Activated B cell treated with CpG ODN at 0.5 μM for 24 hours (primary cell): ENCODE measurements around the gene GSK3A. TPM values are rescaled to one million over a fixed set of nuclear protein-coding genes. Genes with fewer than 3 reads are reported as not detected.

Experiments
- ATAC-seq: fragments of 200-7000 bp; cut with Tn5 transposase; one replicate; pipeline ENCODE4 v1.10.0; 2021; ENCODE audit warnings: low read depth, mild to moderate bottlenecking, moderate library complexity
- CTCF ChIA-PET: fragments of 350-600 bp; sonication (Branson Sonifier 250); formaldehyde crosslinking; loops from one replicate; lab custom pipeline; 2021; ENCODE audit warnings: antibody characterized with exemption; lab: Charles Lee
- POLR2A ChIA-PET: fragments of 350-600 bp; sonication (Branson Sonifier 250); formaldehyde crosslinking; loops from one replicate; lab custom pipeline; 2021; ENCODE audit warnings: antibody characterized with exemption; lab: Charles Lee
- DNase-seq: peaks from one replicate; pipeline ENCODE4 v3.0.0; 2022
- H3K27ac Mint-ChIP-seq: one replicate; pipeline ENCODE4 v1.8.0; 2020; ENCODE audit warnings: mixed read lengths
- H3K27me3 Mint-ChIP-seq: one replicate; pipeline ENCODE4 v1.8.0; 2021; ENCODE audit warnings: mixed read lengths
- H3K36me3 Mint-ChIP-seq: one replicate; pipeline ENCODE4 v1.8.0; 2021; ENCODE audit warnings: low read depth, mixed read lengths
- H3K4me1 Mint-ChIP-seq: one replicate; pipeline ENCODE4 v1.8.0; 2021; ENCODE audit warnings: mixed read lengths
- H3K4me3 Mint-ChIP-seq: one replicate; pipeline ENCODE4 v1.8.0; 2020; ENCODE audit warnings: mild to moderate bottlenecking, mixed read lengths
- H3K9me3 Mint-ChIP-seq: one replicate; pipeline ENCODE4 v1.8.0; 2020; ENCODE audit warnings: mixed read lengths
- intact Hi-C: fragments of 100-400 bp; cut with micrococcal nuclease; formaldehyde crosslinking; loops from one replicate; pipeline ENCODE4 v1.15.1; 2024
- total RNA-seq: library from RNA; stranded (reverse); gene quantifications from 2 replicates; pipeline ENCODE4 v1.2.3, GENCODE V29; 2022
- TF ChIP-seq, protein P1 (sequence below): fragments of 200-600 bp; IDR thresholded peaks from one replicate; pipeline ENCODE4 v1.8.0; 2022; ENCODE audit warnings: antibody characterized with exemption, mild to moderate bottlenecking

Gene GSK3A
- total RNA-seq, 1 donor from 2014 or later, result 38.6 TPM

- peak overlapping the region; percentile 74 for H3K27ac Mint-ChIP-seq
- intact Hi-C loops, result loop anchor here (5.0 kb wide), 1 partner anchor 79 kb away; no protein-coding TSS in a partner anchor
- DNase-seq, result peak; percentile 34
- H3K27me3 Mint-ChIP-seq, result no peaks in the 10 kb centered on the region
- H3K4me1 Mint-ChIP-seq, result peaks cover 56% of the 10 kb centered on the region
- POLR2A ChIA-PET, result interaction anchor here (0.6 to 5.2 kb wide), 7 partner anchors 11 to 168 kb away, joined by 3 to 68 read pairs (median 8); partner anchors contain the start of genes CIC, GSK3A, POU2F2 and ZNF526
- H3K36me3 Mint-ChIP-seq, result peaks cover 7% of the 10 kb centered on the region
- CTCF ChIA-PET, result interaction anchor here (1.6 to 2.2 kb wide), 2 partner anchors 11 to 148 kb away, joined by 6 to 22 read pairs; partner anchors contain the start of gene CIC
- TF ChIP-seq, protein P1, sequence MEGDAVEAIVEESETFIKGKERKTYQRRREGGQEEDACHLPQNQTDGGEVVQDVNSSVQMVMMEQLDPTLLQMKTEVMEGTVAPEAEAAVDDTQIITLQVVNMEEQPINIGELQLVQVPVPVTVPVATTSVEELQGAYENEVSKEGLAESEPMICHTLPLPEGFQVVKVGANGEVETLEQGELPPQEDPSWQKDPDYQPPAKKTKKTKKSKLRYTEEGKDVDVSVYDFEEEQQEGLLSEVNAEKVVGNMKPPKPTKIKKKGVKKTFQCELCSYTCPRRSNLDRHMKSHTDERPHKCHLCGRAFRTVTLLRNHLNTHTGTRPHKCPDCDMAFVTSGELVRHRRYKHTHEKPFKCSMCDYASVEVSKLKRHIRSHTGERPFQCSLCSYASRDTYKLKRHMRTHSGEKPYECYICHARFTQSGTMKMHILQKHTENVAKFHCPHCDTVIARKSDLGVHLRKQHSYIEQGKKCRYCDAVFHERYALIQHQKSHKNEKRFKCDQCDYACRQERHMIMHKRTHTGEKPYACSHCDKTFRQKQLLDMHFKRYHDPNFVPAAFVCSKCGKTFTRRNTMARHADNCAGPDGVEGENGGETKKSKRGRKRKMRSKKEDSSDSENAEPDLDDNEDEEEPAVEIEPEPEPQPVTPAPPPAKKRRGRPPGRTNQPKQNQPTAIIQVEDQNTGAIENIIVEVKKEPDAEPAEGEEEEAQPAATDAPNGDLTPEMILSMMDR, result no peak
- H3K9me3 Mint-ChIP-seq, result no peaks in the 10 kb centered on the region
- peak overlapping the region; percentile 75 for H3K4me3 Mint-ChIP-seq
- no peak for ATAC-seq
These were observed 38.9 kb upstream of the GSK3A start for GRCh38 chr19:42281146-42281826.

GRCh38 chr19:42280815-42281145 lies 38.4 kb upstream of the GSK3A start:
- peaks cover 3% of the 10 kb centered on the region for H3K36me3 Mint-ChIP-seq
- no peak for ATAC-seq
- no peak for DNase-seq
- TF ChIP-seq, protein P1, result no peak
- peaks cover 56% of the 10 kb centered on the region for H3K4me1 Mint-ChIP-seq
- peak overlapping the region; percentile 75 for H3K4me3 Mint-ChIP-seq
- intact Hi-C loops, result loop anchor here (1.0 to 5.0 kb wide), 5 partner anchors 26 to 172 kb away; partner anchors contain the start of genes POU2F2 and ZNF526
- ChIA-PET CTCF (interaction anchor here (2.2 kb wide), 1 partner anchor 11 kb away, joined by 22 read pairs; the partner anchor contains the start of gene CIC), POLR2A (interaction anchor here (1.2 to 5.2 kb wide), 5 partner anchors 11 to 167 kb away, joined by 8 to 68 read pairs (median 20); partner anchors contain the start of genes CIC, GSK3A and POU2F2)
- no peaks in the 10 kb centered on the region for H3K27me3 Mint-ChIP-seq
- H3K9me3 Mint-ChIP-seq, result no peaks in the 10 kb centered on the region
- H3K27ac Mint-ChIP-seq, result peak overlapping the region; percentile 74

DNA sequence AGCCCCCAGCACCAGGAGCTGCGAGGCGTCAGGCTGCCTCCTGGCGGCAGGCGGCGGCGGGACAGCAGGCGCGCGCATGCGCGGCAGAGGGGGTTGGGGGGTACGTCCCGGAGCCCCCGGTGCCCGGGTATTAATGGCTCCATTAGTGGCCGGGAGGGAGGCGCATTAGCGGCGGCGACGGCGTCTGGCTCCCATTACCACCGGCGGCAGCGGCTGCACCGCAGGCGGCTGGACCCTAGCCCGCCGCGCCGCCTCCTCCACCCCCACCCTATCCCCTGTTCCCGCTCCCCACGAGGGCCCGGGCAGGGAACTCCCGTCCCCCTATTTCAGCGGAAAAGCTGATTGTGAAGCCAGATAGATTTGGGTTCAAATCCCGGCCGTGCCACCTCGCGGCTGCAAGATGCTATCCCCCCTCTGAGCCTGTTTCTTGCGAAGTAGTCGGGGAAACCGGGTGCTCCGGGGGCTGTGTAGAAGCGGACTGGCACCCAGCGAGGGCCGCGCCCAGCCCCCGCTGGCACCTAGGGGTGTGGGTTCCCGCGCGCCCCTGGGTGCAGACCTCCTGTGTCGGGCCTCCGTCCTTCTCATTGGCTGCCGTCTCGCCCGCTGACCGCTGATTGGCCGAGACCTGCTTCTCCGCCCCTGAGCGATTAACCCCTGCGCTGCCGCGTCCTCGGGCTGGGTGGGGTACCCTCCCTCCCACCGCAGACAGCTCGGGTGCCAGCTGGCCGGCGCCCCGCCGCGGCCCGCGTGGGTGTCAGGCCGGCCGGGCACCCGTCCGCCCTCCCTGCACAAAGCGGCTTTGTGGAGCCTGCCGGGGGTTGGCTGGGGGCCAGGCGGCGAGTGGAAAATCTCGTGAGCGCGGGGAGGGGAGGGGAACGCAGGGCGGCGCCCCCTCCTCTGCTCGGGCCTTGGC lies 37.8 kb upstream of the GSK3A start:
- ChIA-PET POLR2A (interaction anchor here (0.6 to 5.2 kb wide), 15 partner anchors 10 to 420 kb away, joined by 3 to 68 read pairs (median 5); partner anchors contain the start of genes CIC, DEDD2, GSK3A and POU2F2), CTCF (interaction anchor here (0.6 to 2.9 kb wide), 22 partner anchors 10 to 199 kb away, joined by 3 to 29 read pairs (median 4); partner anchors contain the start of genes CIC, GSK3A and POU2F2)
- intact Hi-C loops, result loop anchor here (1.0 to 5.0 kb wide), 5 partner anchors 26 to 172 kb away; partner anchors contain the start of genes POU2F2 and ZNF526
- peak overlapping the region; percentile 82 for H3K27ac Mint-ChIP-seq
- H3K36me3 Mint-ChIP-seq, result peaks cover 3% of the 10 kb centered on the region
- H3K9me3 Mint-ChIP-seq, result no peaks in the 10 kb centered on the region
- H3K4me3 Mint-ChIP-seq, result peak overlapping the region; percentile 86
- no peaks in the 10 kb centered on the region for H3K27me3 Mint-ChIP-seq
- ATAC-seq, result peak; percentile 38
- H3K4me1 Mint-ChIP-seq, result peaks cover 52% of the 10 kb centered on the region
- peak; percentile 81 for DNase-seq
- TF ChIP-seq, protein P1, result peak; percentile 91

- H3K4me3 Mint-ChIP-seq, result peak overlapping the region; percentile 86
- H3K9me3 Mint-ChIP-seq, result no peaks in the 10 kb centered on the region
- CTCF ChIA-PET, result interaction anchor here (0.6 to 2.9 kb wide), 22 partner anchors 9 to 198 kb away, joined by 3 to 29 read pairs (median 4); partner anchors contain the start of genes CIC, GSK3A and POU2F2
- intact Hi-C loops, result no loop called here
- TF ChIP-seq, protein P1, result no peak
- POLR2A ChIA-PET, result interaction anchor here (0.5 to 5.2 kb wide), 14 partner anchors 9 to 1478 kb away, joined by 3 to 68 read pairs (median 5); partner anchors contain the start of genes CIC, DEDD2, GSK3A and POU2F2
- H3K36me3 Mint-ChIP-seq, result peaks cover 7% of the 10 kb centered on the region
- H3K4me1 Mint-ChIP-seq, result peaks cover 49% of the 10 kb centered on the region
- no peaks in the 10 kb centered on the region for H3K27me3 Mint-ChIP-seq
- ATAC-seq, result no peak
- peak overlapping the region; percentile 82 for H3K27ac Mint-ChIP-seq
- DNase-seq, result no peak
These were observed 36.9 kb upstream of the GSK3A start for GRCh38 chr19:42279155-42279901.
